Neural progenitor cell (in vitro differentiated cells): ENCODE measurements around the gene ATXN1L.

Source experiments
- EZH2 ChIP-seq: fragments of 200-600 bp; sonication (generic); IDR thresholded peaks from 2 replicates; pipeline ENCODE4 v1.6.1; 2017; ENCODE audit warnings: antibody characterized with exemption, mild to moderate bottlenecking, moderate library complexity
- EZH2phosphoT487 ChIP-seq: fragments of 200-600 bp; sonication (generic); IDR thresholded peaks from 2 replicates; pipeline ENCODE4 v1.6.1; 2017; ENCODE audit warnings: antibody characterized with exemption
- TF ChIP-seq, protein P1 (sequence below): fragments of 200-600 bp; sonication (generic); IDR thresholded peaks from 2 replicates; pipeline ENCODE4 v1.5.1; 2017; ENCODE audit warnings: antibody characterized with exemption, mild to moderate bottlenecking

DNA sequence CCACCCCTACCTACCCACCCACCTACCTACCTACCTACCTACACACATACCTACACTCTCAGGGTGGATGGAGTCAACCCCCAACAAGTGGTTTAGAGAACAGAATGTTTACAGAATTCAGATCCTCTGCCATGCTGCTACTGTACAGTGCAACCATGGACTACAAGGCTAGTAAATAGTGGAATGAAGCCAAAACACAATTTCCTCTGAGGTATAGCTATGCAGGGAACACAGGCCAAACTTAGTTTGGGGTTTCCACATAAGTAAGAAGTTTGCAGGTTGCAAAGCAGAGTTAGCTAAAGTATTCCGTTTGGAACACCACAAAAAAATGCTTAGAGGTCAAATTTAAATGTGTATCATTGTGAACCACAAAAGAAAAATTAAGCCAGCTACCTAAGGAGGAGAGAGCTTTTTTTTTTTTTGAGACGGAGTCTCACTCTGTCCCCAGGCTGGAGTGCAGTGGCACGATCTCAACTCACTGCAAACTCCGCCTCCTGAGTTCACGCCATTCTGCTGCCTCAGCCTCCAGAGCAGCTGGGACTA lies 34.4 kb upstream of the ATXN1L start:
- TF ChIP-seq, protein P1, sequence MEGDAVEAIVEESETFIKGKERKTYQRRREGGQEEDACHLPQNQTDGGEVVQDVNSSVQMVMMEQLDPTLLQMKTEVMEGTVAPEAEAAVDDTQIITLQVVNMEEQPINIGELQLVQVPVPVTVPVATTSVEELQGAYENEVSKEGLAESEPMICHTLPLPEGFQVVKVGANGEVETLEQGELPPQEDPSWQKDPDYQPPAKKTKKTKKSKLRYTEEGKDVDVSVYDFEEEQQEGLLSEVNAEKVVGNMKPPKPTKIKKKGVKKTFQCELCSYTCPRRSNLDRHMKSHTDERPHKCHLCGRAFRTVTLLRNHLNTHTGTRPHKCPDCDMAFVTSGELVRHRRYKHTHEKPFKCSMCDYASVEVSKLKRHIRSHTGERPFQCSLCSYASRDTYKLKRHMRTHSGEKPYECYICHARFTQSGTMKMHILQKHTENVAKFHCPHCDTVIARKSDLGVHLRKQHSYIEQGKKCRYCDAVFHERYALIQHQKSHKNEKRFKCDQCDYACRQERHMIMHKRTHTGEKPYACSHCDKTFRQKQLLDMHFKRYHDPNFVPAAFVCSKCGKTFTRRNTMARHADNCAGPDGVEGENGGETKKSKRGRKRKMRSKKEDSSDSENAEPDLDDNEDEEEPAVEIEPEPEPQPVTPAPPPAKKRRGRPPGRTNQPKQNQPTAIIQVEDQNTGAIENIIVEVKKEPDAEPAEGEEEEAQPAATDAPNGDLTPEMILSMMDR = no peak
- no peak for TF ChIP-seq EZH2phosphoT487
- TF ChIP-seq EZH2 = no peak
